Activated CD8-positive, alpha-beta memory T cell treated with anti-CD3 and anti-CD28 coated beads, Interleukin-2, amount 10 ng/mL, durations not matched to agents 7 days and 5 days (primary cell): ENCODE results near the gene OR2T35. TPM values are rescaled to one million over a fixed set of nuclear protein-coding genes. Genes with fewer than 3 reads are reported as not detected.
"Not testable (repeated sequence)": the region's sequence is repeated elsewhere in the genome, so short reads cannot be mapped to it uniquely, and the experiment has no call there.

Experiments used
- ATAC-seq: fragments of 150-1000 bp; cut with Tn5 transposase; one replicate; pipeline ENCODE4 v1.10.0; 2021; ENCODE audit warnings: moderate library complexity
- CTCF ChIA-PET: fragments of 350-600 bp; sonication (Branson Sonifier 250); formaldehyde crosslinking; loops from one replicate; lab custom pipeline; 2021; ENCODE audit warnings: antibody characterized with exemption; lab: Charles Lee
- DNase-seq: peaks from one replicate; pipeline ENCODE4 v3.0.0-alpha.2; 2020
- H3K27ac Mint-ChIP-seq: one replicate; pipeline ENCODE4 v1.8.0; 2021; ENCODE audit warnings: mild to moderate bottlenecking, mixed read lengths
- H3K27me3 Mint-ChIP-seq: one replicate; pipeline ENCODE4 v1.8.0; 2021; ENCODE audit warnings: mixed read lengths
- H3K36me3 Mint-ChIP-seq: one replicate; pipeline ENCODE4 v1.8.0; 2021; ENCODE audit warnings: mild to moderate bottlenecking, mixed read lengths
- H3K4me1 Mint-ChIP-seq: one replicate; pipeline ENCODE4 v1.8.0; 2021; ENCODE audit warnings: mixed read lengths
- H3K4me3 Mint-ChIP-seq: one replicate; pipeline ENCODE4 v1.8.0; 2021; ENCODE audit warnings: mild to moderate bottlenecking, moderate library complexity, mixed read lengths
- H3K9me3 Mint-ChIP-seq: one replicate; pipeline ENCODE4 v1.8.0; 2022; ENCODE audit warnings: low read depth, mixed read lengths
- total RNA-seq, 2 experiments: library from RNA; stranded (reverse); gene quantifications; one replicate each; pipeline ENCODE4 v1.2.3, GENCODE V29; 2021

The OR2T35 gene, protein sequence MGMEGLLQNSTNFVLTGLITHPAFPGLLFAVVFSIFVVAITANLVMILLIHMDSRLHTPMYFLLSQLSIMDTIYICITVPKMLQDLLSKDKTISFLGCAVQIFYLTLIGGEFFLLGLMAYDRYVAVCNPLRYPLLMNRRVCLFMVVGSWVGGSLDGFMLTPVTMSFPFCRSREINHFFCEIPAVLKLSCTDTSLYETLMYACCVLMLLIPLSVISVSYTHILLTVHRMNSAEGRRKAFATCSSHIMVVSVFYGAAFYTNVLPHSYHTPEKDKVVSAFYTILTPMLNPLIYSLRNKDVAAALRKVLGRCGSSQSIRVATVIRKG
- total RNA-seq: not detected

DNA sequence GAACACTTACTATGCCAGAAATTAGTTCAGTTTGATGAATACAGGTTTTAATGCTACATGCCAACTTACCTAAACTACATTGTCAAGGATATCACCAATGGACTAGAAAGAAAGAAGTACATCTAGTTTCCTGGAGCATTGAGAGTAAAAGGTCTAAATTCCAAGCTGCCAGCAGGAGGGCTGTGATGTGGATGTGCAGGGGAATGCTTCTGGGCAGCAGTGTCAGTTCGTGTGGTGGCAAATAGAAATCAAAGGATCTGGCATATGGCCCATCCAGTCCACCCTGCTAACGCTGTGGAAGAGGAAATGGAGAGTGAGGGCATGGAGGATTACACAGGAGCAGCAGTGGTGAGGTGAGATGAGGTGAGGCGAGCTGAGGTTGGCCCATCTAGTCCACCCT, at the start of gene OR2T35:
Gene OR2T35 (minus strand): TSS at position 101 of the 400 bp plus-strand sequence. CDS start 6,020 bp downstream, outside the sequence.
- H3K36me3 Mint-ChIP-seq, ATAC-seq, H3K27me3 Mint-ChIP-seq, H3K4me3 Mint-ChIP-seq, DNase-seq, H3K4me1 Mint-ChIP-seq, CTCF ChIA-PET, H3K27ac Mint-ChIP-seq, H3K9me3 Mint-ChIP-seq: not testable (repeated sequence)

DNA sequence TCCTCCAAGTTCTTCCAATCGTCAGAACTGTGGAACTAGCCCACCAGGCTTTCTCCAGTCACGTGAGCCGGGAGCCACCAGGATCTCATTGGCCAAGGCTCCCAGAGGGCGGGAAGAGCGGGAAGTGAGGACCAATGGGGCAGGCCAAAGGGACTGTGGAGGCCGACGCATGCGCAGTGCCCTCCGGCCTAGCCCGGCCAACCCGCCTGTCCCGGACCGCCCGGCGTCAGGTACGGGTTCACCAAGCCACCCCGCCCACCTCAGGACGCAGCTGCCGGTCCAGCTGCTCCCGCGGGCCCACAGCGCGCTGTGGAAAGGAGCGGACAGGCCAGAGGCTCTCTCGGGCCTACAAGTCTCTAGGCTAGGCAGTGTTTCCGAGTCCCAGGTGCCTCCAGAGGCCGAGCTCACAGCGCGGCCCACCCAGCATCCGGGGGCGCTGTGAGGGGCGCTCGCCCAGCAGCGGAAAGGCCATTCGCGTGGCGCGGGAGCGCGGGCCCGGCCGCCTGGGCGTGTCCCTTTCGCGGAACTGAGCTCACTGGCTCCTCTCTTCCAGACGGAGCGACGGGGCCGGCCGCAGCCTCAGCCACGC, 46.6 kb upstream of the OR2T35 start:
- Mint-ChIP-seq H3K4me3 (no peak overlapping the region), H3K9me3 (peaks cover 5% of the 10 kb centered on the region)
- CTCF ChIA-PET: no interaction called here

DNA sequence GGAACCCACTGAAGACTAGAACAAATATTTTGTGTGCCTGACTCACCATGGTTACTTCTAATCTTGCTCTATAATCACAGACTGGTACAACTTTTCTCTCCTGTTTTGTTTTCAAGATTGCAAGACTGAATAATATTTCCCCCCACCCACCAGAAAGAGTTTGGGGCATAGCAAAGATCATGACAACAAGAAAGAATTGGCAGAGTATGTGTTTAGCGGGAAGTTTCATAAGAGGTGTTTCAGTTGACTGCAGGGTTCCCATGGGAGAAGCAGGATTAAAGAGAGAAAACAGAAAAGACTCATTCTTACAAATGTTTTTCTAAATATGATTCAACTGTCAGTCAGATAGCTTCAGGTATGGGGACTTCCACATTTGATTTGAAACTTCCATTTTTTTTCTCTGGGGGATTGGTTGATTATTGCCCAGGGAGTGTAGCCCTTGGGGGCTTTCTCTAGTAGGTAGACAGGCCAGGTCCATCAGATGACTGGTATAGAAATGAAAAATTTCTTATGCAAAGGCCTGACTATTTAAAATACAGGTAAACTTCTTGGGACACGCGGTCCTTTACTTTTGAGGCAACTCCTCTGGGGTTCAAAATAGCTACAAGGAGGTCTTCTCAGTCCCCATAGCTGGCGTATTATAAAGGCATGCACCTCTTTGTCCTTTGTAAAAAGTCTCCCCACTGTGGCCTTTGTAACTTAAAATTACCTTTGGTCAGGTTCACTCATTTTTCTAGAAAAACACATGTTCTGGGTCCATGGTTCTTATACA, 43.6 kb upstream of the OR2T35 start:
- H3K27me3 Mint-ChIP-seq: peaks cover 4% of the 10 kb centered on the region
- no peak overlapping the region for H3K4me3 Mint-ChIP-seq
- peaks cover 5% of the 10 kb centered on the region for H3K9me3 Mint-ChIP-seq
- peaks cover 1% of the 10 kb centered on the region for H3K4me1 Mint-ChIP-seq
- H3K27ac Mint-ChIP-seq: no peak overlapping the region
- H3K36me3 Mint-ChIP-seq: no peaks in the 10 kb centered on the region
- DNase-seq (no peak), ATAC-seq (no peak)
- CTCF ChIA-PET: no interaction called here

More for the DNA sequence above, 46.6 kb upstream of the OR2T35 start:
- Mint-ChIP-seq H3K36me3 (no peaks in the 10 kb centered on the region), H3K27ac (no peak overlapping the region), H3K27me3 (peaks cover 2% of the 10 kb centered on the region), H3K4me1 (peaks cover 1% of the 10 kb centered on the region)
- ATAC-seq (no peak), DNase-seq (no peak)

DNA sequence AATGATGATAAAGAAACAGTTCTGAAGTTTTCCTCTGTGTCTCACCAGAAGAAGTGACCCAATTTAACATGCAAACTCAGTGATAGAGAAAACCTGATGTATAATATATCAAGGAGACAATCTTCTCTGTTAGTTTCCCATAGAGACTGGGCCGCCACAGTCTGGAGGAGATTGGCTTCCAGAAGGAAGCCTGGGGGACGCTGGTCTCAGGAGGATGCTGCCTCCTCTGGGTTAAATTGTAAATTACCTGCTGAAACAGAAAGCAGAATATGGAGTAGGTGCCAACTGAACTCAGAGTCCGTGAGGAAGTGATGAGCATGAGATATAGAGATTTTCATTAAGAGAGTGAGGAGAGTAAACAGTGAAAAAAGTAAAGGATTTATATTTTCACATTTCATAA, 41.7 kb upstream of the OR2T35 start:
- no peak for DNase-seq
- H3K27ac Mint-ChIP-seq: no peak overlapping the region
- H3K4me3 Mint-ChIP-seq: no peak overlapping the region
- peaks cover 1% of the 10 kb centered on the region for H3K4me1 Mint-ChIP-seq
- peak; percentile 65 for ATAC-seq
- no peaks in the 10 kb centered on the region for H3K36me3 Mint-ChIP-seq
- H3K9me3 Mint-ChIP-seq: no peaks in the 10 kb centered on the region
- H3K27me3 Mint-ChIP-seq: peaks cover 4% of the 10 kb centered on the region
- CTCF ChIA-PET: interaction anchor here (1.4 kb wide), 1 partner anchor 282 kb away, joined by 6 read pairs; no protein-coding TSS in a partner anchor

- H3K27me3 Mint-ChIP-seq: peaks cover 7% of the 10 kb centered on the region
- CTCF ChIA-PET: no interaction called here
- H3K4me3 Mint-ChIP-seq: no peak overlapping the region
- no peak overlapping the region for H3K27ac Mint-ChIP-seq
- no peaks in the 10 kb centered on the region for H3K9me3 Mint-ChIP-seq
- H3K36me3 Mint-ChIP-seq: no peaks in the 10 kb centered on the region
- ATAC-seq (no peak), DNase-seq (no peak)
- no peaks in the 10 kb centered on the region for H3K4me1 Mint-ChIP-seq
These were observed 36.6 kb upstream of the OR2T35 start for GRCh38 chr1:248681651-248682050.

DNA sequence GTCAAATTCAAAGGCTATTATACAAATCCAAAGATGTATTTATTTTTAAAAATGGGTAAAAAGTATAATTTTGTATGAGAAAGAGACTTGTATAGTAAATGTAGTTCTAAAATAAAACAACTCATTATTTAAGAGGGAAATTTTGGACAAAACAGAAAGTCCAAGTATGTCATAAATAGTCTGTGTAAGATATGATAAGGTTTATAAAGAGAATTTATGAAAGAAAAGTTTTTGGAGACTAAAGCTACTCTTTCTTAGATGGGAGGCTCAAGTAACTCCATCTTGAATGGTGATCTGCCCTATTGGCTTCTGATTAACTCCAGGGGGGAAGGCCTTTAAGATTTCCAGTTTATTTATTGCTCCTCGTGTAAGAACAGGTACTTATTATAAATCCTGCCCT, 24.9 kb upstream of the OR2T35 start:
- ATAC-seq (no peak), DNase-seq (no peak)
- Mint-ChIP-seq H3K9me3 (peaks cover 5% of the 10 kb centered on the region), H3K4me1 (no peaks in the 10 kb centered on the region), H3K4me3 (no peak overlapping the region), H3K36me3 (no peaks in the 10 kb centered on the region), H3K27me3 (no peaks in the 10 kb centered on the region), H3K27ac (no peak overlapping the region)
- CTCF ChIA-PET: no interaction called here

DNA sequence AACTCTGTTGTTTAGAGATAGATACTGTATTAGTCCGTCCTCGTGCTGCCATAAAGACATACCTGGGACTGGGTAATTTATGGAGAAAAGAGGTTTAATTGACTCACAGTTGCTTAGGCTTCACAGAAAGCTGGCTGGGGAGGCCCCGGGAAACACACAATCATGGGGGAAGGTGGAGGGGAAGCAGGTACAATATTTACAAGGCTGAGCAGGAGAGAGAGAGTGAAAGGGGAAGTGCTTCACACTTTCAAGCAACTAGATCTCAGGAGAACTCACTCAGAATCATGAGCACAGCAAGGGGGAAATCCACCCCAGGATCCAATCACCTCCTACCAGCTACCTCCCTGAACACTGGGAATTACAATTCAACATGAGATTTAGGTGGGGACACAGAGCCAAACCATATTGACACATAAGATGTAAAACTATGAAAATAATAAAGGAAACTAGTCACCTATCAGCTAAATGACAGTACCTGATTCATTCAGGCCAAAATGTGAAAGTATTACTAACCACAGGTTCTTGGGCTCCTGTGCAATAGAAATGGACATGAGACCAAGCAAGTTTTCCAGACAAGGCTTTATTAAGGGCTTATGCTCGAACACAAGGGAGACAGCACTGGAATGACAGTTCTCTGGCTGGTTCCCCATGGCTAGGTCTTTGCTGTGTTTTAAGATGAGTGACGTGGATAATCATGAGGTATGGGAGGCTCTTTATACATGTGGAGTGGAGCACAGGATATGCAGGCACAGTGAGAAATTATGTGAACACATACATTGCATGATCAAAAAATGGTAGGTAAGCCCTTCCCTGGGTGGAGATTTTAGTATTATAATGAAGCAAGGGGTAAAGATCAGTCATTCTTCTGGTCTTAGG, 18.6 kb upstream of the OR2T35 start:
- ATAC-seq, H3K9me3 Mint-ChIP-seq, H3K4me1 Mint-ChIP-seq, H3K4me3 Mint-ChIP-seq, CTCF ChIA-PET, H3K36me3 Mint-ChIP-seq, H3K27me3 Mint-ChIP-seq, DNase-seq, H3K27ac Mint-ChIP-seq: not testable (repeated sequence)

- ATAC-seq, H3K27ac Mint-ChIP-seq, H3K4me3 Mint-ChIP-seq, CTCF ChIA-PET, H3K4me1 Mint-ChIP-seq, H3K27me3 Mint-ChIP-seq, H3K36me3 Mint-ChIP-seq, DNase-seq, H3K9me3 Mint-ChIP-seq: not testable (repeated sequence)
These were observed 11.7 kb upstream of the OR2T35 start for GRCh38 chr1:248656797-248657196.

GRCh38 chr1:248655354-248655753, 10.3 kb upstream of the OR2T35 start, which contains the start of gene OR2T27:
Gene OR2T27, minus strand, starts transcription at chr1:248655528. Its CDS starts 4,644 bp downstream, at chr1:248650884.
- H3K4me3 Mint-ChIP-seq, DNase-seq, H3K9me3 Mint-ChIP-seq, H3K4me1 Mint-ChIP-seq, H3K27me3 Mint-ChIP-seq, ATAC-seq, H3K36me3 Mint-ChIP-seq, H3K27ac Mint-ChIP-seq, CTCF ChIA-PET: not testable (repeated sequence)

DNA sequence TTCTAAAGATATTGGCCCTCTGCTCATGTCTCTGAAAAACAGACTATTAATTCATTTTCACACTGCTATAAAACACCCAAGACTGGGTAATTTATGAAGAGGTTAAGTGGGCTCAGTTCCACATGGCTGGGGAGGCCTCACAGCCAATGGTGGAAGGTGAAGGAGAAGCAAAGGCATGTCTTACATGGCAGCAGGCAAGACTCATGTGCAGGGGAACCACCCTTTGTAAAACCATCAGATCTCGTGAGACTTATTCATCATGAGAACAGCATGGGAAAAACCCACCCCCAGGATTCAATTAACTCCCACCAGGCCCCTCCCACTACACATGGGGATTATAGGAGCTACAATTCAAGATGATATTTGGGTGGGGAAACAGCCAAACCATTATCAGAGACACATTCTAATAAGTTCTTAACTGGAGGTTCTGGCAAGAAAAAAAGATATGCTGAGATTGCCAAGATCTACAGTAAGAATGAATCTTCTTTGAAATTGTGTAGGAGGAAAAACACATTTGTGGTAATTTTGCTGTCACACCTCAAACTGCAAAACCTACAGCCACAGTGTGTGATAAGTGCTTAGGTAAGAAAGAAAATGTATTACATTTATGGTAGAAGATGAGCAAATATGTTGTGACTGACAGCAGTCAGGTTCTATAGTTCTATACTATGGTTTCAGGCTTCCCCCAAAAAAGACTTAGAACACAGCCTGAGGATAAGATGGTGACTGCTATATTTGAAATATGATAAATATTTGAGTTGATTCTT, 3.9 kb upstream of the OR2T35 start:
- CTCF ChIA-PET, H3K36me3 Mint-ChIP-seq, H3K27ac Mint-ChIP-seq, H3K27me3 Mint-ChIP-seq, H3K9me3 Mint-ChIP-seq, H3K4me1 Mint-ChIP-seq, H3K4me3 Mint-ChIP-seq, DNase-seq, ATAC-seq: not testable (repeated sequence)

DNA sequence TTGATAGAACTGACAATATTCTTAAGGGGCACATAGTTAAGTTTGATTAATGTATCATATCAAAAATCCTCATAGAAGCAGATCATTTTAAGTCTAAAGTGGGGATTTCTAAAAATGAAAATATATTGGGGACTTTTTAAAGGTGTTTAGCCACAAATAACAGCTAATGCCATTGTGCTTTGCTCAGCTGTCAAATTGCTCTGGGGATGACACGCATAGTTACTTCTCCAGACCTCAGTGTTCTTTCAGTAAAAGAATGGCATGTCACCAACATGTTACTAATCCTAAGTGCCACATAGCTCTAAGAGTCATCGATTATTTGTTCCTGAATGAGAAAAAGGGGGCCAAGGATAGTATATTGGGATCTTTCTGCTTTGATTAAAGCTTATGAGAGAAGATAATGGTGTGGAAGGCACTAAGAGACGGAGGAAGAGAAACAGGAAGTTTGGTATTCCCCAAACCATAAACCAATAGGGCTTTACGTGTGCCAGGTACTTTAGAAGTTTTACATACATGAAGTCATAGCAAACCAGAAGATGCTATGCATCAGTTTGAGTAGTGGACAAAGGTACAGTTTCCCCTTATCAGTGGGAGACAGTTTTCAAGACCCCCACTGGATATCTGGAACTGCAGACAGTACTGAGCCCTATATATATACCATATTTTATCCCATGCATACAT, 2.0 kb downstream of the OR2T35 start:
- H3K4me1 Mint-ChIP-seq, ATAC-seq, CTCF ChIA-PET: not testable (repeated sequence)

DNA sequence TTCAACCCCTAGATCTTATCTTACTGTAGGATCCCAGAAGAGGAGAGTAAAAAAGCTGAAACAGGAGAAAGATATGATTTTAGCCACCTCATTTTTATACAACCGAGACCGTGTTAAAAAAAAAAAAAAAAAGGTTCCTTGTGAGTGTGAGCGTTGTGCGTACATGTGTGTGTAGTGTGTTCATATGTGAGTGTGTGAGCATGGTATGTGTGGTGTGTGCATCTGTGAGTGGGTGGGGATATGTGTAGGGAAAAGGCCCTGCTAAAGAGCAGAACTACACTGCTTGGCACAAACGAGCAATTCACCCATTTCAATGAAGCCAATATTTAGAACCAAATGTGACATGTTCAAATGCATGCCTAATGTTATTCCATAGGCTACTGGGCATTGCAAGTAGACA, 3.5 kb downstream of the OR2T35 start:
- H3K36me3 Mint-ChIP-seq, H3K27me3 Mint-ChIP-seq, DNase-seq, H3K4me3 Mint-ChIP-seq, H3K27ac Mint-ChIP-seq, H3K9me3 Mint-ChIP-seq, CTCF ChIA-PET, ATAC-seq, H3K4me1 Mint-ChIP-seq: not testable (repeated sequence)

More for the DNA sequence above, 2.0 kb downstream of the OR2T35 start:
- not testable (repeated sequence) for H3K4me3 Mint-ChIP-seq, H3K36me3 Mint-ChIP-seq, H3K27ac Mint-ChIP-seq, DNase-seq, H3K27me3 Mint-ChIP-seq, H3K9me3 Mint-ChIP-seq
